HepG2 (cell line): ENCODE measurements around the gene B4GALT1. TPM values are rescaled to one million over a fixed set of nuclear protein-coding genes. Genes with fewer than 3 reads are reported as not detected.
A peak's percentile ranks its signal among the peaks of the same experiment; 100 is the strongest.

Source experiments
- ARID2 ChIP-seq: sonication (generic); formaldehyde crosslinking; IDR thresholded peaks from 2 replicates; pipeline ENCODE4 v1.8.1; 2022; ENCODE audit warnings: mild to moderate bottlenecking, missing genetic modification reagents, borderline replicate concordance
- ARNT2 ChIP-seq: sonication (generic); formaldehyde crosslinking; IDR thresholded peaks from 2 replicates; pipeline ENCODE4 v1.8.0; 2022; ENCODE audit warnings: mild to moderate bottlenecking, low read depth, missing genetic modification reagents, moderate library complexity
- CEBPB ChIP-seq: IDR thresholded peaks from 2 replicates; pipeline ENCODE4 v1.6.1; 2011; ENCODE audit warnings: low read depth, low read length, improper control_type of control experiment, borderline replicate concordance
- GTF2F1 ChIP-seq: fragments of 150-350 bp; IDR thresholded peaks from 2 replicates; pipeline ENCODE4 v1.6.1; 2014; ENCODE audit warnings: low read length
- HNRNPH1 ChIP-seq: fragments of 200-400 bp; formaldehyde crosslinking; optimal IDR thresholded peaks from 2 replicates; pipeline ENCODE3; 2017; ENCODE audit warnings: mild to moderate bottlenecking, low read depth, low read length
- HNRNPUL1 ChIP-seq: fragments of 200-400 bp; formaldehyde crosslinking; IDR thresholded peaks from 2 replicates; pipeline ENCODE4 v1.6.1; 2017; ENCODE audit warnings: low read depth, mild to moderate bottlenecking, low read length, moderate library complexity
- KDM2A ChIP-seq: sonication (generic); formaldehyde crosslinking; IDR thresholded peaks from 2 replicates; pipeline ENCODE4 v1.4.0; 2020; ENCODE audit warnings: low read depth, missing genetic modification reagents, borderline replicate concordance
- KDM3A ChIP-seq: IDR thresholded peaks from 2 replicates; pipeline ENCODE4 v1.6.1; 2018; ENCODE audit warnings: low read depth, missing compliant biosample characterization
- KDM6A ChIP-seq: IDR thresholded peaks from 2 replicates; pipeline ENCODE4 v1.6.1; 2016; ENCODE audit warnings: low read depth
- MED8 ChIP-seq: sonication (generic); formaldehyde crosslinking; IDR thresholded peaks from 2 replicates; pipeline ENCODE4 v1.8.1; 2023; ENCODE audit warnings: mild to moderate bottlenecking, missing genetic modification reagents; ENCODE audit not compliant: insufficient replicate concordance
- MTA1 ChIP-seq: sonication (generic); formaldehyde crosslinking; IDR thresholded peaks from 2 replicates; pipeline ENCODE4 v1.4.0; 2020; ENCODE audit warnings: missing genetic modification reagents, mild to moderate bottlenecking, borderline replicate concordance
- NR3C1 ChIP-seq: sonication (generic); formaldehyde crosslinking; IDR thresholded peaks from 2 replicates; pipeline ENCODE4 v1.4.0; 2020; ENCODE audit warnings: missing genetic modification reagents
- PAWR ChIP-seq: sonication (generic); formaldehyde crosslinking; IDR thresholded peaks from 2 replicates; pipeline ENCODE4 v1.4.0; 2020; ENCODE audit warnings: missing genetic modification reagents, mild to moderate bottlenecking, borderline replicate concordance
- SP1 ChIP-seq, 2 experiments: fragments of 450-650 bp in 1 of 2; sonication (generic) in 1 of 2; formaldehyde crosslinking in 1 of 2; IDR thresholded peaks; 2 replicates each; pipeline versions ENCODE4 v1.4.0 to v1.6.1; 2016 to 2020; ENCODE audit warnings: missing genetic modification reagents in 1 of 2
- SRSF1 ChIP-seq: fragments of 200-400 bp; formaldehyde crosslinking; optimal IDR thresholded peaks from 2 replicates; pipeline ENCODE3; 2017; ENCODE audit warnings: mild to moderate bottlenecking, low read depth, low read length, moderate library complexity
- ZNF674 ChIP-seq: sonication (generic); formaldehyde crosslinking; IDR thresholded peaks from 2 replicates; pipeline ENCODE4 v1.5.0; 2020; ENCODE audit warnings: low read depth, mild to moderate bottlenecking, missing genetic modification reagents
- ZNF749 ChIP-seq: sonication (generic); formaldehyde crosslinking; IDR thresholded peaks from 2 replicates; pipeline ENCODE4 v1.8.0; 2022; ENCODE audit warnings: mild to moderate bottlenecking, missing genetic modification reagents, moderate library complexity, borderline replicate concordance
- ZSCAN25 ChIP-seq: sonication (generic); formaldehyde crosslinking; IDR thresholded peaks from 2 replicates; pipeline ENCODE4 v1.8.0; 2022; ENCODE audit warnings: mild to moderate bottlenecking, missing genetic modification reagents
- polyA plus RNA-seq, 8 experiments: library from polyadenylated mRNA; depleted of rRNA in 3 of 8; stranded (reverse) in 7 of 8; unstranded in 1 of 8; fragments of >200 nt; fragmentation: Illumina TruSeq in 4 of 8; extraction: Trizol in 4 of 8; gene quantifications; 2 replicates each; pipeline versions ENCODE4 v1.2.1 to v1.2.3, GENCODE V29; 2011 to 2016; ENCODE audit warnings: low read depth in 4 of 8, missing spikeins in 1 of 8, mixed read lengths in 1 of 8; ENCODE audit not compliant: insufficient read depth in 1 of 8
- total RNA-seq, 5 experiments: library from RNA; depleted of rRNA; stranded (reverse); fragments of >200 nt; fragmentation: Illumina TruSeq; extraction: Trizol; gene quantifications; 2 replicates each; pipeline ENCODE4 v1.2.3, GENCODE V29; 2016; ENCODE audit warnings: low read depth in 1 of 5
- TF ChIP-seq, protein P1 (sequence below): sonication (generic); formaldehyde crosslinking; IDR thresholded peaks from 2 replicates; pipeline ENCODE4 v1.4.0; 2020; ENCODE audit warnings: missing genetic modification reagents
- TF ChIP-seq, protein P2 (sequence below), 2 experiments: sonication (generic) in 1 of 2; formaldehyde crosslinking in 1 of 2; IDR thresholded peaks; 2 replicates each; pipeline versions ENCODE4 v1.5.1 to v1.6.1; 2011 to 2020; ENCODE audit warnings: borderline replicate concordance in 1 of 2, low read depth in 1 of 2, low read length in 1 of 2, mild to moderate bottlenecking in 1 of 2, missing genetic modification reagents in 1 of 2, moderate library complexity in 1 of 2
- TF ChIP-seq, protein P3 (sequence below): sonication (generic); formaldehyde crosslinking; IDR thresholded peaks from 2 replicates; pipeline ENCODE4 v1.4.0; 2020; ENCODE audit warnings: mild to moderate bottlenecking, missing genetic modification reagents
- TF ChIP-seq, protein P4 (sequence below): sonication (generic); IDR thresholded peaks from 2 replicates; pipeline ENCODE4 v1.6.1; 2016; ENCODE audit warnings: low read depth, borderline replicate concordance

Gene B4GALT1
- total and polyA plus RNA-seq, 2 of the 13 experiments (the other 11 are each of a cell fraction or from before 2014, with no cell fraction given): 15.7 to 33.5 TPM

DNA sequence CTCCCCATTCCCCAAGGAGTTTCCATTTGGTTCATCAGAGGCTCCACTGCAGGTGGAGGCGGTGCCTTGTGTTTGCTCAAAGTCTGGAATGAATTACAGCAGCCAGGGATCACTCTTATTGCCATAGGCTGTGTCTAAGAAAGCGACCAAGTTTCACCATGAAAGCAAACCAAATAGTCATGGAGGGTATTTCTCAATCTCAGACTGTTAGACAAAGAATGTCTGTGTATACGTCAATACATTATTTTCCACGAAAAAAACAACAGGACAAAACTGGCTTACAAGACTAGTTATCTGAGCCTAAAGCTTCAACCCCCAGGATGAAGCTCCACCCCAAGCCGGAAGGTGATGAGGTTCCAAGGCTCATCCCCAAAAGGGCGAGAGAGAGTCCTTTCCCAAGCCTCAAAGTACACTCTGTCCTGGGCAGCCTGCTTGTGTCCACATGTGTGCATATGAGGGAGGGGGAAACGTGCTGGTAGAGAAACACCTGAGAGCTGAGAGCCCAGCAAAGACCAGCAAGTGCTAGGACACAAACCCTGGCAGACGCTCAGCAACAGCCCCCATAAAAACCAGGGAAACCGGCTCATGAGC is 4.3 kb downstream of the B4GALT1 start (continued):
- TF ChIP-seq NR3C1 (no peak), ARNT2 (no peak), ZSCAN25 (CRISPR knock-in tag) (no peak), CEBPB (peak; percentile 62; the same call in 1 of the 2 replicates), ARID2 (CRISPR knock-in tag) (peak; percentile 70; the same call in 1 of the 2 replicates), KDM6A (CRISPR knock-in tag) (0 out of 2 replicates have a peak, but pooled peaks have one; percentile 37), MTA1 (CRISPR knock-in tag) (no peak), MED8 (CRISPR knock-in tag) (no peak), KDM2A (no peak), HNRNPUL1 (no peak), SRSF1 (no peak), GTF2F1 (no peak), KDM3A (no peak), SP1 (IDR thresholded peaks at IDR 0.05) (no peak), SP1 (CRISPR knock-in tag; IDR thresholded peaks at IDR 0.05) (no peak), HNRNPH1 (no peak), ZNF674 (CRISPR knock-in tag) (no peak), PAWR (CRISPR knock-in tag) (no peak), ZNF749 (no peak)
- TF ChIP-seq, protein P1, sequence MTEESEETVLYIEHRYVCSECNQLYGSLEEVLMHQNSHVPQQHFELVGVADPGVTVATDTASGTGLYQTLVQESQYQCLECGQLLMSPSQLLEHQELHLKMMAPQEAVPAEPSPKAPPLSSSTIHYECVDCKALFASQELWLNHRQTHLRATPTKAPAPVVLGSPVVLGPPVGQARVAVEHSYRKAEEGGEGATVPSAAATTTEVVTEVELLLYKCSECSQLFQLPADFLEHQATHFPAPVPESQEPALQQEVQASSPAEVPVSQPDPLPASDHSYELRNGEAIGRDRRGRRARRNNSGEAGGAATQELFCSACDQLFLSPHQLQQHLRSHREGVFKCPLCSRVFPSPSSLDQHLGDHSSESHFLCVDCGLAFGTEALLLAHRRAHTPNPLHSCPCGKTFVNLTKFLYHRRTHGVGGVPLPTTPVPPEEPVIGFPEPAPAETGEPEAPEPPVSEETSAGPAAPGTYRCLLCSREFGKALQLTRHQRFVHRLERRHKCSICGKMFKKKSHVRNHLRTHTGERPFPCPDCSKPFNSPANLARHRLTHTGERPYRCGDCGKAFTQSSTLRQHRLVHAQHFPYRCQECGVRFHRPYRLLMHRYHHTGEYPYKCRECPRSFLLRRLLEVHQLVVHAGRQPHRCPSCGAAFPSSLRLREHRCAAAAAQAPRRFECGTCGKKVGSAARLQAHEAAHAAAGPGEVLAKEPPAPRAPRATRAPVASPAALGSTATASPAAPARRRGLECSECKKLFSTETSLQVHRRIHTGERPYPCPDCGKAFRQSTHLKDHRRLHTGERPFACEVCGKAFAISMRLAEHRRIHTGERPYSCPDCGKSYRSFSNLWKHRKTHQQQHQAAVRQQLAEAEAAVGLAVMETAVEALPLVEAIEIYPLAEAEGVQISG (CRISPR knock-in tag): 0 out of 2 replicates have a peak, but pooled peaks have one; percentile 11
- TF ChIP-seq, protein P2, sequence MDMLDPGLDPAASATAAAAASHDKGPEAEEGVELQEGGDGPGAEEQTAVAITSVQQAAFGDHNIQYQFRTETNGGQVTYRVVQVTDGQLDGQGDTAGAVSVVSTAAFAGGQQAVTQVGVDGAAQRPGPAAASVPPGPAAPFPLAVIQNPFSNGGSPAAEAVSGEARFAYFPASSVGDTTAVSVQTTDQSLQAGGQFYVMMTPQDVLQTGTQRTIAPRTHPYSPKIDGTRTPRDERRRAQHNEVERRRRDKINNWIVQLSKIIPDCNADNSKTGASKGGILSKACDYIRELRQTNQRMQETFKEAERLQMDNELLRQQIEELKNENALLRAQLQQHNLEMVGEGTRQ (IDR thresholded peaks at IDR 0.05; ENCODE audit: low read depth, low read length): no peak
- TF ChIP-seq, protein P2 (CRISPR knock-in tag; IDR thresholded peaks at IDR 0.05; ENCODE audit: borderline replicate concordance): no peak
- TF ChIP-seq, protein P3, sequence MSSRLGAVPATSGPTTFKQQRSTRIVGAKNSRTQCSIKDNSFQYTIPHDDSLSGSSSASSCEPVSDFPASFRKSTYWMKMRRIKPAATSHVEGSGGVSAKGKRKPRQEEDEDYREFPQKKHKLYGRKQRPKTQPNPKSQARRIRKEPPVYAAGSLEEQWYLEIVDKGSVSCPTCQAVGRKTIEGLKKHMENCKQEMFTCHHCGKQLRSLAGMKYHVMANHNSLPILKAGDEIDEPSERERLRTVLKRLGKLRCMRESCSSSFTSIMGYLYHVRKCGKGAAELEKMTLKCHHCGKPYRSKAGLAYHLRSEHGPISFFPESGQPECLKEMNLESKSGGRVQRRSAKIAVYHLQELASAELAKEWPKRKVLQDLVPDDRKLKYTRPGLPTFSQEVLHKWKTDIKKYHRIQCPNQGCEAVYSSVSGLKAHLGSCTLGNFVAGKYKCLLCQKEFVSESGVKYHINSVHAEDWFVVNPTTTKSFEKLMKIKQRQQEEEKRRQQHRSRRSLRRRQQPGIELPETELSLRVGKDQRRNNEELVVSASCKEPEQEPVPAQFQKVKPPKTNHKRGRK: no peak
- TF ChIP-seq, protein P4, sequence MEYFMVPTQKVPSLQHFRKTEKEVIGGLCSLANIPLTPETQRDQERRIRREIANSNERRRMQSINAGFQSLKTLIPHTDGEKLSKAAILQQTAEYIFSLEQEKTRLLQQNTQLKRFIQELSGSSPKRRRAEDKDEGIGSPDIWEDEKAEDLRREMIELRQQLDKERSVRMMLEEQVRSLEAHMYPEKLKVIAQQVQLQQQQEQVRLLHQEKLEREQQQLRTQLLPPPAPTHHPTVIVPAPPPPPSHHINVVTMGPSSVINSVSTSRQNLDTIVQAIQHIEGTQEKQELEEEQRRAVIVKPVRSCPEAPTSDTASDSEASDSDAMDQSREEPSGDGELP: peak; percentile 34; the same call in 1 of the 2 replicates
